HG03575 (cell line): ENCODE data around the gene TF.
"Not testable (repeated sequence)": the region's sequence is repeated elsewhere in the genome, so short reads cannot be mapped to it uniquely, and the experiment has no call there.

Source experiments
- ATAC-seq: cut with Tn5 transposase; IDR thresholded peaks from one replicate; pipeline ENCODE4 v1.9.1; 2021; ENCODE audit not compliant: unreplicated experiment, insufficient number of reproducible peaks, low FRiP score; ENCODE audit errors: extremely low read depth

Gene TF

DNA sequence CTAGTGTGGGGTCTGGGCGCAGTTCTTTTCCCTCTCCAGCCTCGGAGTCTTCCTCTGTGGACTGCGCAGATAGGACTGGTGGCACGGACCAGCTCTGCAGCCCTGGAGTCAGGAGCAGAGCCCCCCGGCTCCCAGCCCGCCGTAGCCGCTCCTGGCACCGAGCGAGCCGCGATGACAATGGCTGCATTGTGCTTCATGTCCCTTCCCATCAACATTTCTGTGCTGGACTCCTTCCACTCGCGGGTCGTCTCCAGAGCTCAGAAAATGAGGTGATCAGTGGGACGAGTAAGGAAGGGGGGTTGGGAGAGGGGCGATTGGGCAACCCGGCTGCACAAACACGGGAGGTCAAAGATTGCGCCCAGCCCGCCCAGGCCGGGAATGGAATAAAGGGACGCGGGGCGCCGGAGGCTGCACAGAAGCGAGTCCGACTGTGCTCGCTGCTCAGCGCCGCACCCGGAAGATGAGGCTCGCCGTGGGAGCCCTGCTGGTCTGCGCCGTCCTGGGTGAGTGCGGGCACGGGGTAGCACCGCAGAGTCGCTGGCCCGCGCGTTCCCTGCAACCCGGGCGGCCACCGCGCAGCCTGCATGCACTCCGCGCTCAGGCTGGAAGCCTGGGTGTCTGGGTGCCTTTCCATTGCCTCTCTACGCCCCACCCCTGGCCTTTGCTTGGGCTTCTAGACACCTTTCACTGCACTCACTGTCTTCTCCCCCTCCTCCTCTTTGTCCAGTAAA is at the start of gene TF:
Gene TF (plus strand): TSS at position 413 of the 731 bp plus-strand sequence. CDS start 48 bp downstream, at position 461.
- ATAC-seq = no peak

DNA sequence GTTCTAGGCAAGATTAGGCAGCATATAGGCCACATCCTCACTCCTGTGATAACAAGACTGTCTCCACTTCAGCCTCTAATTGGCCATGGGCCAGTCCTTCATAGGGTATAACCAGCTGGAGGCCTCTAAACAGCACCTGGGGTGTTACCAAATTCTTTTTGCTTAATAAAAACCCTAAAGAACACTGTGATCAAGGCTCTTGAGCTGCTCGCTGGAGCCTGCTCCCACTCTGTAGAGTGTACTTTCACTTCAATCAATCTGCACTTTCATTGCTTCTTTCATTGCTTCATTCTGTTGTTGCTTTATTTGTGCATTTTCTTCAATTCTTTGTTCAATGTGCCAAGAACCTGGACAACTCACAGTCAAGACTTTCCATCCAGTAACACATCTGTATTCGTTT is 48.2 kb upstream of the TF start:
- ATAC-seq = no peak

DNA sequence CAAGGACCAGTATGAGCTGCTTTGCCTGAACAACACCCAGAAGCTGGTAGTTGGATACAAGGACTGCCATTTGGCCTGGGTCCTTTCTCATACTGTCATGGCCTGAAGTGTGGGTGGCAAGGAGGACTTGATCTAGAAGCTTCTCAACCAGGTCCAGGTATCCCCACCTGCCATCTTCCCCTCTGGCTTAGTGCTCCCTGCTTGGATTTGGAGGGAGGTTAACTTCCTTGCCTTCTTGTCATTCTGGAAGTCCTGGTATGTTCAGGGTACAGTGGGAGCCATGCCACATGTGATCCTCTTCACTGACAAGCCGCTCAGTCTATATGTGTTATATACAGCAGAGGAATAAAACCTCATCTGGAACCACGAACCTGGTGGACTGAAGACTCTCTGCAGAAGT is 46.7 kb upstream of the TF start:
- no peak for ATAC-seq

DNA sequence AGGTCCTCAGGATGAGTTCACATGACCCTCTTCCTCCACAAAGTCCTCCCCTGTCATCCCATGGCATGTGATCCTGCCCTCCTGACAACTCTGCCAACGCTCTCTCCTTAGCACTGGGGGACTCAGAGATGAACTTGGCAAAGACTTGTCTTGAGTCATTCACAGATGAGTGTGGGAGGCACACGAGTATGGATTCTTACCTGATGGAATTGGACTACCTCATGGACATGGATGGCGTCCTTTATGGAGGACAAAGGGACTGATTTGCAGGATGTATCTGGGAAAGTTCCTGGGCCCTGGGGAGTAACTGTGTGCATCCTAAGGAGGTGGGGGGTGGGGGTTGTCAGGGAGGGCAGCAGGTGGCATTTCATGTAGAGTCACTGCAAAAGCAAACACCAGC is 46.3 kb upstream of the TF start:
- no peak for ATAC-seq

DNA sequence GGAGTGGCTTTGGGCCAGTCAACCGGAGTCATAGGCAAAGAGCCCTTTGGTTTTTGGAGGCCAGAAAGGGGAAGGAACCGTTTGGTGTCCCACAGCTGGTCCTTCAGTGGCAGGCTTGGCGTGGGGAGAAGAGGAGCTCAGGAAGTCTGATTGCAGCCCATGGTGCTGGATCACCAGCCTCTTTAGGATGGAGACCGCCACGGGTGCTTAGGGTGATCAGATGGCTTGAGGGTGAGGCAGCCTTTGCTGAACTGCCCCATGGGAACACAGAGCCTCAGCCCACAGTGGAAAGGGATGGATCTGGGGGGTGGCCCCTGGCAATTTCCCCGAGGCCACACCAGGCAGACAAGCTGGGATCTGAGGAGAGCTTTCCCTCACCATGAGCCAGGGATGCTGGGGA is 45.8 kb upstream of the TF start:
- ATAC-seq = no peak

DNA sequence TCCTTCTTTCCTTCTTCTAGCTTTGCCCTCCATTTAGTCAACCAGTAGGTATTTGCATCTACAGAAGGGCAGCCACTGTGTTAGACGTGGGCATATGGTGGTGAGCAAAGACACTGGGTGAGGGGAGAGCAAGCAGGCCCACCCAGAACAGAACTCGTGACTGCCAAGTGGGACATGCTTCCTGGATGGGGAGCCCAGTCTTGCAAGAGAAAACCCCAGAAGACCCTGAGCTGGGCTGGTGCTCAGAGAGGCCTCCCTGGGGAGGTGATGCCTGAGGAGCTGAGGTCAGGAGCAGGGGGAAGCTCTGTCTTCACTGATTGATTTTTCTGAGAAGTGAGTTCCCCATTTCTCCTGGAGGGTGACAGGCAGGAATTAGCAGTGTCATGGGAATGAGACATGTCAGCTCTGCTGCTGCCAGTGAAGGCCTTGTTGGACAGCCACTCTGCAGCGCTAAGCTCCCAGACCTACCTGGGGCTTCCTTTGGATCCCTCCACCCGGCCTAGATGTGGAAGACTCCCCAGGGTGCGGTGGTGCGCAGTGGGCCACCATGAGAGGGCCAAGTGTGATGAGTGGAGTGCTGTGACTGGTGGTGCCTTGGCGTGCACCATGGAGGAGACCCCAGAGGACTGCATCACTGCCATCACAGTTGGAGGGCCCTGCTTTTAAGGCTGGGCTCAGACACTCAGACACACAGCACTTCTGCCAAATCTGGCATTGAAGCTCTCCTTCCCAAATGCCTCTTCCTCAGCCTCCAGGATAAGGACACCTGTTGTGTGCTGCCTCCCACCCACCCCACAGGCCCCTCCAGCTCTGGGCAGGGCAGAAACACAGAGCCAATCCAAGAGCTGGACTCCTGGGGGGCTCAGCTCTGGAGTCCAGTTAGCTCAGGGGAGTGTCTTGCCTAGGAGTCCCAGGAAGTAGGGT is 44.5 kb upstream of the TF start:
- no peak for ATAC-seq

DNA sequence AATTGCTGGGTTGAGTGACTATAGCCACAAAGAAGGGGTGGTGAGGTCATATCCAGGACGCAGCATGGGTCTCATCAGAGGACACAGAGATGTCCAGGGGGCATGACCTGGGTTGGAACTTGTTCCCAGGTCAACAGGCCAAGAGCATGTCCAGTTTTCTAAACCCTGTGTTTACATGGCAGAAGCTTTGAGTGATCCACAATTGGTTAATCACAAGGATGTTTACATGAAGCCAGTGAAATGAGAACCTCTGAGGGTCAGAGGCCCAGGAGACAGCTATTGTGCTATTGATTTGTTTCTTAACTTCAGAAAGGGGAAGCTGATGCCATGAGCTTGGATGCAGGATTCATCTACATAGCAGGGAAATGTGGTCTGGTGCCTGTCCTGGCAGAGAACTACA is 42.3 kb upstream of the TF start:
- ATAC-seq = no peak

DNA sequence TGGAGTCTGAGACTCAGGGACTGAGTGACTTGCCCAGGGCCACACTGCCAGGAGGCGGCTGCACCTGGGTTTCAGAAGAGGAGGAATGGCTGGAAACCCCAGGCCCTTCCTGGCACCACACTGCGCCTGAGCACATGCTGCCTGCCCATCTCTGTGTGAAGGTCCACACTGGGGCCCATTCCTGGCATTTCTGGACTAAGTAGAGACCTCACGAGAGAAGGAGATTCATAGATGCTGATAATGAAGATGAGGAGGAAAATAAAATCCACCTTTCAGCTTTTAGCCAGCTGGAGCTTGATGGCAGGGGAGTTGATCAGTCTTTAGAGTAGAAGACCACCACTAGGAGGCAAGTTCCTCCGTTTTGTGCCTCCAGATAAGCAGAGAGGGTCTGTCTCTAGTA is 40.2 kb upstream of the TF start:
- no peak for ATAC-seq

DNA sequence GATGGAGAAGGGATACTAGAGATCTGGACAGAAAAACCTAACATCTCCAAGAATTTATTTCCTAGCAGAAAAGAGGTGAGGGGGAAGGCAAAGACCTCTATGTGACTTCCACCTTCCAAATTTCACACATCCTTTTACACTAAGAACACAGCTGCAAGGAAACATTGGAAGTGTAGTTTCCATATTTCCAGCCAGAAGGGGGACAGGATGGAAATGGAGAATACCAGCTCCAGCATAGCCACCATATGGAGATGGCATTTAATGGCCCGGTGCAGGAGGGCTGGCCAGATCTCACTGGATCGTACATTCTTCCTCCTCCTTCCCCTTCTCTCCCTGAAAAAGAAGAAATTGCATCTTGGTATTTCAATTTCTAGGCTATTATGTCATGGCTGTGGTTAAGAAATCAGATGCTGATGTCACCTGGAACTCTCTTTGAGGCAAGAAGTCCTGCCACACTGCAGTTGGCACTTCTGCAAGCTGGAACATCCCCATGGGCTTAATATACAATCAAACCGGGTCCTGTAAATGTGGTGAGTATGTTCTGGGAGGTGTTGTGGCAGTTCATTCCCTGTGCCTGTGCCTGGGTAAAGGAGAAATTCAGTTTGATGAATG is 36.9 kb upstream of the TF start:
- ATAC-seq = no peak

DNA sequence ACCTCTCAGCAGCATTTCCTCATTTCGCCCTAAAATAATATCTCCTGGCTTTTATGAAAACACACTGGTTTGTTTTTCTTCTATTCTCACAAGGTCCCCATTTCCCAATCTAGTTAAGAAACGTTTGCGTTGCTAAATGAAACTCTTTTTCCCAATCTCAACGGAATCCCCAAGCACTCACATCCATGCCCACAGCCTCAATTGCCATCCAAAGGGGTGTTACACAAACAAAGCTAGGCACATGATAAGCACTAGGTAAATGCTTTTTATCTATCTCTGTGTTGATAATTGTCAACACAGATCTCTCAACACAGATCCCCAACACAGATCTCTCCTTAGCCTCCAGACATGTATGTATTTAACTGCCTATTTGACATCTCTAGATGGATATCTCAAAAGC is 35.2 kb upstream of the TF start:
- no peak for ATAC-seq

DNA sequence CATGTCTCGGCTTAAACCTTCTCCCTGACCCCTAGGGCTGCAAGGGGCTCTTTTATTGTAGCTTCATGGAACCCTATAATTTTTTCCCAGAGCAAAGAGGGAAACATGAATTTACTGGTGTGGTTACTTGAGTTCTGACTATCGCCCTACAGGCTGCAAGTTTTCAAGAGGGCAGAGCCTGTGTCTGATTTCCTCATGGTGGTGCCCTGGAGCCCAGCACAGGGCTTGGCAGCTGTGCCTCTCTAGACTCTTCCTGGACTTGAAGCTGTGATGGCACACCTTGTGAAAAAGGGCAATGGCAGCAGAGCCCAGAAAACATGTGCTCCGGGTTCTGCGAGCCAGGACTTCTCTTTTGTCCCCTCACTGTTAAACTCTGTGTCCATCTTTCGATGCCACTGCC is 34.2 kb upstream of the TF start:
- ATAC-seq = no peak

DNA sequence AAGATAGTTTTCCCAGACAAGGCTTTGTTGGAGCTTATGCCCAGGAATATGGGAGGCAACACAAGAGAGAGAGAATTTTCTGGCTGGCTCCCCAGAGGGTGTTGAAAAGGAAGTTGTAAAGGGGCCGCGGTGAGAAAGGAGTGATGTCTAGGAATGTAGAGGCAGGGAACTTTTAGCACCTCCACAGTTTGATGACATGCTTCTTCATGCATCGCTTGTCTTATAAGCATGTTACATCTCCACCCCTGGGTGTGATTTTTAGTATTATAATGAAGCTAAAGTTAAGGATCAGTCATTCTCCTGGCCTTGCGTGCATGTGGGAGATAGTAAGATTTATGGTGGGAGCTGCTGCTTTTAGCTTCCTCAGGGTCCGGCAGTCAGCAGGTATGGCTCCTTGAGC is 32.8 kb upstream of the TF start:
- no peak for ATAC-seq

DNA sequence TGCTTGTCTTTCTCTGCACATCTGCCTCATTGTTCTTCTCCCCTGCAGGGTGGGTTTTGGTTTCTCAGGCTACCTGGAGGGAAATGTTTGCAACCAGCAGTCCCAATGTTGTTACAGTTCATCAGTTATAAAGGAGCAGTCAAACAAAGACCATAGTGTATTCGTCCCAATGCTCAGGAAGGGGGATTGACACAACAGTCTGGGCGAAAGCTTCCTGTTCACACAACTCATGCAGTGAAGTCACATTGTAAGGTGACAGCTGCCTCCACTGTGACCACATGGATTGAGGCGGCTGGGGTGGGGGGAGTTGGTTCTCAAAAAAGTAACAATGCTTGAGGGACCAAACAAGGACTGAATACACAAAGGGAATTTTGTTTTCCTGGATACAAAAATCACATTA is 28.8 kb upstream of the TF start:
- ATAC-seq = no peak

DNA sequence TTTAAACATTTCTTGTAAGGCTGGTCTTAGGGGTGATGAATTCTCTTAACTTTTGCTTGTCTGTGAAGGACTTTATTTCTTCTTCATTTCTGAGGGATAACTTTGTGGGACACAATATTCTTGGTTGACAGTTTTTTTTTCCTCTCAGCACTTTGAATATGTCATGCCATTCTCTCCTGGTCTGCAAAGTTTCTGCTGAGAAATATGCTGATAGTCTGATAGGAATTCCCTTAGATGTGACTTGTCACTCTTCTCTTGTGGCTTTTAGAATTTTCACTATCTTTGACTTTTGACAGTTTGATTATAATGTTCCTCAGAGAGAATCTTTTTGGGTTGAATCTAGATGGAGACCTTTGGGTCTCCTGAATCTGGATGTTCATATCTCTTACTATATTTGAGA is 23.3 kb upstream of the TF start:
- no peak for ATAC-seq

DNA sequence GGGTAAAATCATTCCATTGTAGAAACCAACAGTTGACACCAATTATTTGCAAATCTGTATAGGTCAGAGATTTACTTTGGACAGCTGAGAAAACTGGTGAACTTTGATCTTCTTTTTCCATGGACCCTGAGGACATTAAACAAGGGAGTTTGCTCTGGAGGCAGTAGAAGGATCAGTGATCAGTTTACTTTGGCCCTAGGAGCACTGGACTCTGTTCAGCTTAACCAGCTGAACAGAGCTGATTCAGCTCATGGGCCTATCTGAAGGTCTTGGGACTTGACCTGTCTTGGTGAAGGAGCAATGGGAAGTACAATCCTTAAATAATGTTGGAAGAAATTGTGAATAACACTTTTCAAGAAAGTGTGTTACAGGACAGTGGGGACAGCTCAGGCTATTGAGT is 15.2 kb upstream of the TF start:
- ATAC-seq = no peak

DNA sequence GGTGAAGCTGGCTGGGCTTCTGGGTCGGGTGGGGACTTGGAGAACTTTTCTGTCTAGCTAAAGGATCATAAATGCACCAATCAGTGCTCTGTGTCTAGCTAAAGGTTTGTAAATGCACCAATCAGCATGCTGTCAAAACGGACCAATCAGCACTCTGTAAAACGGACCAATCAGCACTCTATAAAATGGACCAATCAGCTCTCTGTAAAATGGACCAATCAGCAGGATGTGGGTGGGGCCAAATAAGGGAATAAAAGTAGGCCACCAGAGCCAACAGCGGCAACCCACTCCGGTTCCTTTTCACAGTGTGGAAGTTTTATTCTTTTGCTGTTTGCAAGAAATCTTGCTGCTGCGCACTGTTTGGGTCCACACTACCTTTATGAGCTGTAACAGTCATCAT is 14.0 kb upstream of the TF start:
- ATAC-seq = not testable (repeated sequence)

DNA sequence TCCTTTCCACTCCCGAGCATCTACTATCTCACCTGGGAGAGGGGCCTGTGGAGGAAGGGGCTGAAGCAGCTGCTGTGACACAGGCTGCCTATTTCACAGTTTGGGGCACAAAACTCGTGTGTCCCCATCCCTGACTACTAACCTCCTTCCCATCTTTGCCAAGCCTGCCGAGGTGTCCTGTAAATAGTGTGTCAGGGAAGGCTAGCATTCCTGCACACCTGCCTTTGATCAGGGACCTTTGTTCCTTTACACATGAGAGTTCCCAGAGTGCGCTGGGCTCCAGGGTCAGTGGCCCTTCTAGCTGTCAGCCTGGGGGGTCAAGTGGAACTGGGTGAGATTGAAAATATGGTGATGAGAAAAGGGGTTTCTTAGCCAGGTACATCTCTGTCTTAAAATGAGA is 13.0 kb upstream of the TF start:
- ATAC-seq = no peak

DNA sequence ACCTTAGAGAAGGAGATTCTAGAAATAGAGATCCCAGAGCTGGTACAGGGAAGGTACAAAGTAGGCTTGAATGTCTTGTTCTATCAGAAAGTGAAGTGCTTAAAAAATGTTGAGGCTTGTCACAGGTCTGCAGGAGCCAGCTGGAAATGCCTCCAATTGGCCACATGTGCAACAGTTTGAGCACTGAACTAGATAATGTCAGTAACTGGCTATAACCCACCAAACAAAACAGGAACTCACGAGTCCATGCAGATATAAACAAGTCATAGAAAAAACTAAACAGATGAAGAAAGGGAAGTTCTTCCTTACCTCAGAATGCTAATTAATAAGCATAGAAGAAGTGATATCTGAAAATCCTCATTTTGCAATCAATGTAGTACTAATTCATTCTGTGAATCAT is 11.9 kb upstream of the TF start:
- ATAC-seq = no peak

DNA sequence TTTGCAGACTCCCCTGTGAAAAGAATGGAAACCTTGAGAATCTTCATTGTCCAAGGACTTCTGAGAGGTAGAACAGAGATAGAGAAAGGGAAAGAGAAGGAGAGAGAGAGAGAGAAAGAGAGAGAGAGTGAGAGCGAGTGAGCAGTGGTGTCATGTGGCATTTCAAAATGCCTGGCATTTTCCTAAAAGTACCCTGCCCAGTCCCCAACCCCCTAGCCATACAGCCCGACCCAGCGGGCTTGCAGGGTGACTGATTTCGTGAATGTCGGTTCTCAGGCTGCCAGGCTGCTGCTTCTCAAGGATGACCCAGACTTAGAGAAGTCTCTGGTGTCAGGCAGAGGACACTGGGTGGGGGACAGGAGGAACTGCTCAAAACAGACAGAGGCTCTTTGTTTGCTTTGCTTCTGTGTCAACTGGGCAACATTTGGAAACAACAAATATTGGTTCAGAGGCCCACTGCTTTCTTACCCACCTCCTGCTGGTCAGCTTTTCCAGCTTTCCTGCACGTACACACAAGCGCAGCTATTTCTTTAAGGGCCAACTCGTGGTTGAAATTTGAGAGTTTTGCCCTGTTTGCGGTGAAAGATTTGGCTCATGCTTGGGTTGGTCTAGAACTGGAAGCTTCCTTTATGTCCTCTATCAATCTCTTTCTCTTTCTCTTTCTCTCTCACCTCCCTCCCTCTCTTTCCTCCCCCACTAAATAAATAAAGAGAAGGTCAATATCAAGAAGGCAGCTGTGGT is 3.7 kb upstream of the TF start:
- ATAC-seq = no peak
